Peyer's patch (tissue), 4 donors: ENCODE results near the gene EPS8L2.

ENCODE experiments used
- CTCF ChIP-seq, 6 experiments: fragments of 450-650 bp in 4 of 6; fragments of 200-600 bp in 2 of 6; sonication (generic) in 1 of 6; IDR thresholded peaks; one replicate each; pipeline ENCODE4 v1.5.1; 2017 to 2019; ENCODE audit warnings: antibody characterized with exemption in 6 of 6, mild to moderate bottlenecking in 3 of 6, moderate library complexity in 1 of 6
- POLR2A ChIP-seq, 2 donors: fragments of 450-650 bp; IDR thresholded peaks; one replicate each; pipeline ENCODE4 v1.5.1; 2017; ENCODE audit warnings: antibody characterized with exemption in 2 of 2, mild to moderate bottlenecking in 2 of 2, moderate library complexity in 2 of 2

GRCh38 chr11:706439-706956 is 467 bp downstream of the EPS8L2 start:
- TF ChIP-seq CTCF (IDR thresholded peaks at IDR 0.05), result no peak
- no peak for TF ChIP-seq POLR2A (IDR thresholded peaks at IDR 0.05)
